Epithelial cell of proximal tubule (primary cell): ENCODE data around the gene KPNB1. TPM values are rescaled to one million over a fixed set of nuclear protein-coding genes. Genes with fewer than 3 reads are reported as not detected.
A peak's percentile ranks its signal among the peaks of the same experiment; 100 is the strongest.

ENCODE experiments used
- DNase-seq: peaks from one replicate; pipeline ENCODE4 v3.0.0-alpha.2; 2011; ENCODE audit warnings: low read depth
- H3K4me3 ChIP-seq: 2 replicates; pipeline ENCODE4 v1.5.1; 2011; ENCODE audit warnings: low read depth, mild to moderate bottlenecking, low read length
- total RNA-seq: library from RNA; depleted of rRNA; stranded (reverse); fragments of >200 nt; gene quantifications from 2 replicates; pipeline ENCODE4 v1.2.3, GENCODE V29; 2015
- TF ChIP-seq, protein P1 (sequence below): conservative IDR thresholded peaks from 2 replicates; pipeline ENCODE4 v1.5.1; 2012; ENCODE audit warnings: low read depth, mild to moderate bottlenecking, low read length

KPNB1 gene
- total RNA-seq, 1 donor from 2014 or later: 392 TPM

DNA sequence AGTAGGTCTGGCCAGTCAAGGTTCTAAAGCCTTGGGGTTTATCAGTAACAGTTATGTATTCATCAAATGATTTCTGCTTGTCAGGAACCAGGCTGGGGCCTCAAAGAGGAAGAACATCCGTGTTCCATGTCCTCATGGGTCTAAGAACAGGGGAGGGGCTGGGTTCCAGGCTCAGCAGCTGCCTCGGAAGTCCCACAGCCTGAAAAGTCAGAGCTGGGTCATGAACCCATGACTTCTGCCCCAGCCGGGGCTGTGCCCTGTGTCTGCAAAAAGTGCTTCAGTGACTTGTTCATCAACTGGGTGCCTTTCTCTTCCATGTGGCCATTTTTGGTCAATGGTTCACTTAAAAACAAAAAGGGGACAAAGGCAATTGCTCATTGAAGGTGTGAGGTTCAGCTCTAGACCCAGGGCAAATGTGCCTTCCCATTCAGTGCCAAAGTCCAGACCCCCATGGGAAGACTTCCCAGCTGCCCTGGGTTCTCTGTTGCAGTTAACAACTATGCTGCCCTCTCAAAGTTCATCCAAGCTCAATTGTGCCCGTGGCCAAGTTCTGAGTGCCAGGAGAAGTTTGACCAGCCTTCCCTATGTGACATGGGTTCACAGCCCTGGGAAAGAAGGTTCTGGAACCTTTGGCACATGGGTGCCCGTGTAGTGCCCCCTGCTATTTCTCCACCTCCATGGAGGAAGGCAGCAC, 62.8 kb downstream of the KPNB1 start:
- H3K4me3 ChIP-seq: no peak overlapping the region
- TF ChIP-seq, protein P1, sequence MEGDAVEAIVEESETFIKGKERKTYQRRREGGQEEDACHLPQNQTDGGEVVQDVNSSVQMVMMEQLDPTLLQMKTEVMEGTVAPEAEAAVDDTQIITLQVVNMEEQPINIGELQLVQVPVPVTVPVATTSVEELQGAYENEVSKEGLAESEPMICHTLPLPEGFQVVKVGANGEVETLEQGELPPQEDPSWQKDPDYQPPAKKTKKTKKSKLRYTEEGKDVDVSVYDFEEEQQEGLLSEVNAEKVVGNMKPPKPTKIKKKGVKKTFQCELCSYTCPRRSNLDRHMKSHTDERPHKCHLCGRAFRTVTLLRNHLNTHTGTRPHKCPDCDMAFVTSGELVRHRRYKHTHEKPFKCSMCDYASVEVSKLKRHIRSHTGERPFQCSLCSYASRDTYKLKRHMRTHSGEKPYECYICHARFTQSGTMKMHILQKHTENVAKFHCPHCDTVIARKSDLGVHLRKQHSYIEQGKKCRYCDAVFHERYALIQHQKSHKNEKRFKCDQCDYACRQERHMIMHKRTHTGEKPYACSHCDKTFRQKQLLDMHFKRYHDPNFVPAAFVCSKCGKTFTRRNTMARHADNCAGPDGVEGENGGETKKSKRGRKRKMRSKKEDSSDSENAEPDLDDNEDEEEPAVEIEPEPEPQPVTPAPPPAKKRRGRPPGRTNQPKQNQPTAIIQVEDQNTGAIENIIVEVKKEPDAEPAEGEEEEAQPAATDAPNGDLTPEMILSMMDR: no peak
- no peak for DNase-seq

GRCh38 chr17:47713980-47714700, 64.4 kb downstream of the KPNB1 start:
- TF ChIP-seq, protein P1: no peak
- no peak overlapping the region for H3K4me3 ChIP-seq
- no peak for DNase-seq

DNA sequence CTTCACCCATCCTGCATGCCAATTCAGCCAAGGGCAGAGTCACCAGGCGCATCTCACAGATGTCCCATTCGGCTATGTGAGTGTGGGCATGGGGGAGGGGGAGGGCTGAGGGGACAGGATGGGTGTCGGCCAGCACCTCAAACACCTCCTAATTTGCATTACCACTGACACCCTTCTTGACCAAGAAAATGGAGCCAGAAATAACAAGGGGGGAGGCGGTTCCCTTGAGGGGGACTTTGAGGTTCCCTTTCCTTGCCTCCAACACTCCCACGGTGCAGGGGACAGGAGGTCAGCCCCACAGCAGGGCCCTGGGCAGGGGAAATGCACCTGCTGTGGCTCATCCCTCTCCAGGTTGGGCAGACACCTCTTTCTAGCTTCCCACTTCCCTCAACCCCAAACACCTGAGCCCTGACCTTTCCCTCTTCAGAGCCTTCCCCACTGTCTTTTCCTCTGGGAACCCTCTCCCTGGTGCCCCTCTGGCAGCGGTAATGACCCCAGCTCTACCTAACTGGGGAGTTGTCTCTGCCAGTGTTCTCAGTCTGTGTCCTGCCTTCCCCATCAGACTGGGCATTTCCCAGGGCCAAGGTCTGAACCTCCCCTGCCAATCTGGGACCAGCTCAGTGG, 65.2 kb downstream of the KPNB1 start:
- no peak for DNase-seq

DNA sequence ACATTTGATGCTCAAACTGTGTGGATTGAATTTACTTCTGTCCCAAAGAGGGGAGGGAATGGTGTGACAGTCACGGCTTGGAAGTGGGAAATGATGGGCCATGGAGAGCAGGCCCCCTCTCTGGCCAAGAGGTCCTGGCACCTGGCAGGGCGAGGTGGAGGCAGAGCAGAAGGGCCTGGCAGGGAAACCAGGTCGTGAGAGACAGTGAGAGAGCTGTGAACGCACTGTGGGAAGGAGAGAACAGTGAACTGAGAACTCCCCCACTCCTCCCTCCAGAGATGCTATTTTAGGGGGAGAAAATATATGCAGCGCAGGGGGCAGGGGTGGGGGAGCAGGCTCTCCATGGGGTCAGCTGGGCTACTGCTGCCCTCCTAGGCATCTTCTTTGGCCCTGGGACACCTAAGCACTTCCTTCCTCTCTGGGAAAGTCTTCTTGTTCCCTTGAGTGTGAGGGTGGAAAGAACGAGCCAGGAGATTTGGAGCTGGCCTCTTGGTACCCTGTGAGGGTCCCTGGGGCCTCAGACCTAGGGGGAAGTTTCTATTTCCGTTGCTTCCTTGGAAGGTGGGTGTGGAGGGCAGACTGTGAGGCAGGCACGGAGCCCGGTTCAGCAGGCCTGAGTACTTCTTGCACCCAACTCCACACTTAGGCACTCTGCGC, 66.1 kb downstream of the KPNB1 start:
- TF ChIP-seq, protein P1: no peak
- DNase-seq: no peak
- no peak overlapping the region for H3K4me3 ChIP-seq

More for the DNA sequence above, 65.2 kb downstream of the KPNB1 start:
- TF ChIP-seq, protein P1: no peak
- no peak overlapping the region for H3K4me3 ChIP-seq

DNA sequence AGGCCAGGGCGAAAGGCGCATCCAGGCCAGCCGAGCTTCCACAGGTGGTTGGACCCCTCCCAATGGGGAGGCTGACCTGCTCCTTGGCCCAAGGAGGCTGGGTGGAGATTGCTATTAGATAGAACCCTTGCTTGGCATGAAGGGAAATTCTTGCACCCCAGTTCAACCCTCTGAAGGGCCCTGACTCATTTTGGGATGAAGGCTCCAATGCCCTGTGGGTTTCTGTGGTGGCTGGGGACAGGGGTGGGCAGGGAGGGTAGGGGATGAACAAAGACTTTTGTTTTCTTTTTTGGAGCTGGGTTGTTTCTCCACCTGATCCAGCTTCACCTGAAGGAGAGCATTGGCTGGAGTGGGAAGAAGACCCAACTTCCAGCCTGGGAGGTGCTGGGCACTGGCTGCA, 66.7 kb downstream of the KPNB1 start:
- TF ChIP-seq, protein P1: no peak
- DNase-seq: no peak

DNA sequence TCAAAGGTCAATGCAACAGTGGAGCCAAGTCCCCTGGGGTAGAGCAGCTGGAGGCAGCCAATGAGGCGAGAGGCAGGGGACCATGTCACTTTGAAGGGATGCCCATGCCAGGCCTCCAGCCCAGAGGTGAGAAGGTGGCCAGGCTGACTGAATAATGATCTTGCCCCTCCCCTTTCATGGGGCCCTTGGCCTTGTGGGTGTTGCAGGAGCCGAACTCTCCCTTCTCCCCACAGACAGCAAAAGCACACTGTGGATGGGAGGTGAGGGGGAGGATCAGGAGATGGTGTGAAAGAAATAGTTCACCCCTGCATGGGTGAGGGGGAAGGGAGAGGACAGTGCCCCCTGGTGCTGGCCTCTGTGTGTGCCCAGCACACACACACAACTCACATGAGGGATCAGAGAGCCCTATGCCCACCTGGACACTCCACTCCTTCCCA, 67.6 kb downstream of the KPNB1 start:
- no peak for DNase-seq
- no peak overlapping the region for H3K4me3 ChIP-seq
- TF ChIP-seq, protein P1: peak; percentile 62

More for the DNA sequence above, 66.7 kb downstream of the KPNB1 start:
- no peak overlapping the region for H3K4me3 ChIP-seq
